ENCODE measurements around the gene PKP4. TPM values are rescaled to one million over a fixed set of nuclear protein-coding genes. Genes with fewer than 3 reads are reported as not detected.

Gene PKP4
- polyA plus RNA-seq, 1 donor from 2014 or later: 24.2 TPM

GRCh38 chr2:158530829-158531228 is 74.1 kb downstream of the PKP4 start:
- H2AFZ ChIP-seq (ENCODE audit: low read depth, low read length): no peak overlapping the region
- no peak overlapping the region for H3K4me2 ChIP-seq (ENCODE audit: low read length)
- no peaks in the 10 kb centered on the region for H3K9me3 ChIP-seq (ENCODE audit: low read length)
- no peaks in the 10 kb centered on the region for H3K79me2 ChIP-seq (replicated peaks; ENCODE audit: insufficient read depth, low read length)
- no peaks in the 10 kb centered on the region for H3K9me2 ChIP-seq (ENCODE audit: insufficient read depth, low read length)
- no peak overlapping the region for H3K4me3 ChIP-seq (ENCODE audit: low read length)
- H3K9ac ChIP-seq (ENCODE audit: low read length): no peak overlapping the region
- no peaks in the 10 kb centered on the region for H3K36me3 ChIP-seq (ENCODE audit: insufficient read depth, low read length)
- no peak overlapping the region for H3K27ac ChIP-seq (ENCODE audit: low read length)
- no peaks in the 10 kb centered on the region for H4K20me1 ChIP-seq (ENCODE audit: insufficient read depth)
- no peaks in the 10 kb centered on the region for H3K27me3 ChIP-seq (ENCODE audit: insufficient read depth, low read depth, low read length)
- H3F3A ChIP-seq (ENCODE audit: insufficient read depth, low read length, poor library complexity, severe bottlenecking): no peaks in the 10 kb centered on the region
- no peak for TF ChIP-seq RAD21 (conservative IDR thresholded peaks at IDR 0.05)

- Histone ChIP-seq H3K36me3 (ENCODE audit: insufficient read depth, low read length) (no peaks in the 10 kb centered on the region), H3K79me2 (replicated peaks; ENCODE audit: insufficient read depth, low read length) (no peaks in the 10 kb centered on the region), H3K9ac (ENCODE audit: low read length) (no peak overlapping the region), H3K27me3 (ENCODE audit: insufficient read depth, low read depth, low read length) (no peaks in the 10 kb centered on the region), H3K27ac (ENCODE audit: low read length) (no peak overlapping the region), H3K4me3 (ENCODE audit: low read length) (no peak overlapping the region), H3F3A (ENCODE audit: insufficient read depth, low read length, poor library complexity, severe bottlenecking) (no peaks in the 10 kb centered on the region), H3K4me2 (ENCODE audit: low read length) (no peak overlapping the region), H2AFZ (ENCODE audit: low read depth, low read length) (no peak overlapping the region), H3K9me3 (ENCODE audit: low read length) (no peaks in the 10 kb centered on the region), H3K9me2 (ENCODE audit: insufficient read depth, low read length) (no peaks in the 10 kb centered on the region), H4K20me1 (ENCODE audit: insufficient read depth) (no peaks in the 10 kb centered on the region)
- TF ChIP-seq POLR2AphosphoS5 (IDR thresholded peaks at IDR 0.05): no peak
- no peak for TF ChIP-seq RAD21 (conservative IDR thresholded peaks at IDR 0.05)
- no peak for TF ChIP-seq CTCF (IDR thresholded peaks at IDR 0.05; ENCODE audit: poor library complexity, severe bottlenecking)
- no peak for TF ChIP-seq REST (IDR thresholded peaks at IDR 0.05; ENCODE audit: borderline replicate concordance)
- no peak for TF ChIP-seq EP300 (conservative IDR thresholded peaks at IDR 0.05; ENCODE audit: poor library complexity, severe bottlenecking)
- no peak for TF ChIP-seq TAF1 (IDR thresholded peaks at IDR 0.05; ENCODE audit: low read depth)
- no peak for TF ChIP-seq MXI1 (conservative IDR thresholded peaks at IDR 0.05; ENCODE audit: poor library complexity, severe bottlenecking)
- no peak for TF ChIP-seq EZH2 (IDR thresholded peaks at IDR 0.05; ENCODE audit: borderline replicate concordance, insufficient read depth, low read length, poor library complexity, severe bottlenecking)
- no peak for TF ChIP-seq SMC3 (conservative IDR thresholded peaks at IDR 0.05; ENCODE audit: poor library complexity)
Measured at GRCh38 chr2:158533009-158533408, 76.3 kb downstream of the PKP4 start.
